PFSK-1 (cell line): ENCODE data around the gene SEPTIN11.
A peak's percentile ranks its signal among the peaks of the same experiment; 100 is the strongest.

Experiments used
- FOXP2 ChIP-seq: optimal IDR thresholded peaks from 2 replicates; pipeline ENCODE3; 2011; ENCODE audit warnings: borderline replicate concordance, control low read depth, inconsistent platforms; ENCODE audit not compliant: insufficient read depth; ENCODE audit errors: extremely low read length, extremely low read depth
- POLR2AphosphoS5 ChIP-seq: IDR thresholded peaks from 2 replicates; pipeline ENCODE4 v1.6.1; 2012; ENCODE audit warnings: low read depth, mild to moderate bottlenecking, control low read depth, low read length, moderate library complexity
- REST ChIP-seq, 2 experiments: IDR thresholded peaks; 2 replicates each; pipeline versions ENCODE4 v1.6.1 to v1.8.0; 2011 to 2012; ENCODE audit warnings: low read depth in 2 of 2, low read length in 2 of 2, control low read depth in 1 of 2, inconsistent platforms in 1 of 2, mild to moderate bottlenecking in 1 of 2, moderate library complexity in 1 of 2; ENCODE audit not compliant: insufficient read depth in 1 of 2
- SIN3A ChIP-seq: IDR thresholded peaks from 2 replicates; pipeline ENCODE4 v1.6.1; 2012; ENCODE audit warnings: mild to moderate bottlenecking, low read length, moderate library complexity, borderline replicate concordance; ENCODE audit not compliant: insufficient read depth
- TAF1 ChIP-seq: IDR thresholded peaks from 2 replicates; pipeline ENCODE4 v1.6.1; 2012; ENCODE audit warnings: low read length, control low read depth, borderline replicate concordance; ENCODE audit not compliant: insufficient read depth

SEPTIN11 gene

GRCh38 chr4:76948443-76949275 is 893 bp upstream of the SEPTIN11 start:
- peak; percentile 67; the same call in 1 of the 2 replicates for TF ChIP-seq SIN3A
- 0 out of 2 replicates have a peak, but pooled peaks have one; percentile 51 for TF ChIP-seq TAF1
- no peak for TF ChIP-seq FOXP2
- TF ChIP-seq REST (IDR thresholded peaks at IDR 0.05; ENCODE audit: insufficient read depth in 1 of 2, low read depth in 2 of 2, low read length in 2 of 2): no peak
- no peak for TF ChIP-seq POLR2AphosphoS5

DNA sequence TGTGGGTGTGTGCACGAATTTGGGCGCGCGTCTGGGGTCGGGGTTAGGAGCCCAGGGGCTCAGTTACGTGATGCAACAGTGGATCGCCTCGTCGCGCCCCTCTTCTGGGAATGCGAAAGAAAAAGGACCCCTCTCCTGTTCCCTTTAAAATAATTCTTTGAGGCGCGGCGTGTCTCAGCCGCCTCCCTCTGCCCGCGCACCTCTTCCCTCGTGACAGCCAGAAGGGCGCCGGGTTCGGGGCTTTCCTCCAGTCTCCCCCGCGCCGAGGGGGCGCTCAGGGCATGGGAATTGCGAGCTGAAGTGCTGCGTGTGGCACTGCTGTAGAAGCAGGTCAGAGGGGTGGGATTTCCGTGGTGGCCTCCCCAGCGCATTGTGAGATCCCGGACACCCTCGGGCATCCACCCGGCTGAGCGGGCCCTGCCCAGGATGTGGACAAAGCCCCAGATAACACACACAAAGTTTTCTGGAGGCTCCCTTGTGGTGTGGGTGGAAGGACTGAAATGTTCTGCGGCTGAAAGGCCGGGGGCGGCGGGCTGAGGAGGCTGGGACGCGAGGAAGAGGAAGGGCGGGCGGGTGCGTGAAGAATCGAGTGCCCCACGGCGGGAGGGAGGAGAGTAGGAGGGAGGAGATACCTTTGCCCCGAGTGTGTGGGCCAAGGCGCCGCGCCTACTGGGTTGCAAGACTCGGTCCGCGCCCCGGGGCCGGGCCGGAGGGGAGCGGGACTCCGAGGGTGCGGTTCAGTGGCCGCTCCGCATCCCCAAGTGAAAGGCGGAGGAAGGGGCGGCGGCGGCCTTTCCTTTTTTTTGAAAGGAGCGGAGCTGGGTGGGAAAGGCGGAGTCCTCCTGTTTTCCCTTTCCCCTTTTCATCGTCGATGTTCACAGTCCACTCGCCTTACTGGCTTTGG is 752 bp downstream of the SEPTIN11 start:
- TF ChIP-seq REST (IDR thresholded peaks at IDR 0.05; ENCODE audit: insufficient read depth in 1 of 2, low read depth in 2 of 2, low read length in 2 of 2): no peak
- no peak for TF ChIP-seq SIN3A
- no peak; the same call in 1 of the 2 replicates for TF ChIP-seq POLR2AphosphoS5
- TF ChIP-seq FOXP2: no peak

DNA sequence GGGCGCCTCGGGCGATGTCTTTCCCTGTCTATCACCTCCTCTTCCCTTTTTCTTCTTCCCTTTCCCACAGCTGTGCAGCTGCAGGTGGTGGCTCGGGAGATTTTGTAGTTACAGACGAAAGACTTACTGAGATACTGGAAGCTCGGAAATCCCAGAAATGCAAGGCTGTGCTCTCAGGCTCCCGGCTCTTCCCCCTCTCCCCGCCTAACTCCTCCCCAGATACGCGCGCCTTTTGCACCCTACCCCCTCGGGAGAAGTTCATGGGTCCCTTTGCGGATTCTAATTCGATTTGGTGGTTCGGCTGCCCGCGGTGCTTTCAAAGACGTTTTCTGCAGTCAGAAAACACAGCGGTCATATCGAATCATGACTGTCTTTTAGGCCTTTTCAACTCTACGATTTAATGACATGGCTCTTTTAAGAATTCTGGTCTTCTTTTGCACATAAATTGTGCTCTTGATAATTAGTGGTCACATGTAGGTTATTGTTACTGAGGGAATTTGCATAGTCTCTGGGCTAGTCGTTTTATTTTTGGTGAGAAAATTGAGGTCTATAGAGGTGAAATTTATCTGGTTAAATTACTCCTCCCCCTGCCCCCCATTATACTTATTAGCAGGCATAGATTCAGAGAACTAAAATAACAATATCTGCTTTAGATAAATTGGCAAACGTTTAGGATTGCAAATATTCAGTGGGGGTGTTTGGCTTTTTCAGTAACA is 1.6 kb downstream of the SEPTIN11 start:
- TF ChIP-seq REST (IDR thresholded peaks at IDR 0.05; ENCODE audit: insufficient read depth in 1 of 2, low read depth in 2 of 2, low read length in 2 of 2): no peak
- TF ChIP-seq POLR2AphosphoS5: no peak
- peak; percentile 38; the same call in 1 of the 2 replicates for TF ChIP-seq SIN3A

- TF ChIP-seq REST (IDR thresholded peaks at IDR 0.05; ENCODE audit: insufficient read depth in 1 of 2, low read depth in 2 of 2, low read length in 2 of 2): no peak
These were observed 2.1 kb downstream of the SEPTIN11 start for GRCh38 chr4:76951672-76952010.
